Suppressor macrophage (primary cell): ENCODE measurements around the gene CACNA1I.
A peak's percentile ranks its signal among the peaks of the same experiment; 100 is the strongest.
"Not testable (repeated sequence)": the region's sequence is repeated elsewhere in the genome, so short reads cannot be mapped to it uniquely, and the experiment has no call there.

Source experiments
- DNase-seq, 4 experiments: peaks; one replicate each; pipeline ENCODE4 v3.0.0-alpha.2; 2020 to 2022
- total RNA-seq, 17 experiments: gene quantifications; one replicate each; lab custom pipeline; 2026; ENCODE audit warnings: mixed read lengths in 6 of 17, inconsistent platforms in 3 of 17; lab: John Stamatoyannopoulos, UW

The CACNA1I gene
- total RNA-seq = 0 to 4.0 (median 0.04) reads per million in 17 experiments

DNA sequence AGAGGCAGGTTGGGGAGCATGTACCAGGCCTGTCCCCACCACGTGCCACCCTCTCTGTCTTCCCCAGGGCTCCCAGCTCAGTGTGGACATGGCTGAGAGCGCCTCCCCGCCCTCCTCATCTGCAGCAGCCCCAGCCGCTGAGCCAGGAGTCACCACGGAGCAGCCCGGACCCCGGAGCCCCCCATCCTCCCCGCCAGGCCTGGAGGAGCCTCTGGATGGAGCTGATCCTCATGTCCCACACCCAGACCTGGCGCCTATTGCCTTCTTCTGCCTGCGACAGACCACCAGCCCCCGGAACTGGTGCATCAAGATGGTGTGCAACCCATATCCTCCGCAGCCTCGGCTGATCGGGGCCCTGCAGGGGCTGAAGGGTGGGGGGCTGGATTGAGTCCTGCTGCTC is at the start of gene CACNA1I:
Gene CACNA1I (plus strand): TSS at position 89 of the 400 bp plus-strand sequence. CDS start 0 bp downstream, at position 89.
- DNase-seq = no peak

DNA sequence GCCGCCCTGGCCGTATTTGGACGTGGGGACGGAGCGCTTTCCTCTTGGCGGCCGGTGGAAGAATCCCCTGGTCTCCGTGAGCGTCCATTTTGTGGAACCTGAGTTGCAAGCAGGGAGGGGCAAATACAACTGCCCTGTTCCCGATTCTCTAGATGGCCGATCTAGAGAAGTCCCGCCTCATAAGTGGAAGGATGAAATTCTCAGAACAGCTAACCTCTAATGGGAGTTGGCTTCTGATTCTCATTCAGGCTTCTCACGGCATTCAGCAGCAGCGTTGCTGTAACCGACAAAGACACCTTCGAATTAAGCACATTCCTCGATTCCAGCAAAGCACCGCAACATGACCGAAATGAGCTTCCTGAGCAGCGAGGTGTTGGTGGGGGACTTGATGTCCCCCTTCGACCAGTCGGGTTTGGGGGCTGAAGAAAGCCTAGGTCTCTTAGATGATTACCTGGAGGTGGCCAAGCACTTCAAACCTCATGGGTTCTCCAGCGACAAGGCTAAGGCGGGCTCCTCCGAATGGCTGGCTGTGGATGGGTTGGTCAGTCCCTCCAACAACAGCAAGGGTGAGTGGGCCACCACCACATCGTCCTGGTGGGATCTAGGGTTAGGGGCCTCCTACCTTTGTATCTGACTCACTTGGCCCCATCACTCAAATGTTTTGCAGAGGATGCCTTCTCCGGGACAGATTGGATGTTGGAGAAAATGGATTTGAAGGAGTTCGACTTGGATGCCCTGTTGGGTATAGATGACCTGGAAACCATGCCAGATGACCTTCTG is 49.3 kb upstream of the CACNA1I start:
- peak in 2 of 4 experiments; percentile 89 for DNase-seq

DNA sequence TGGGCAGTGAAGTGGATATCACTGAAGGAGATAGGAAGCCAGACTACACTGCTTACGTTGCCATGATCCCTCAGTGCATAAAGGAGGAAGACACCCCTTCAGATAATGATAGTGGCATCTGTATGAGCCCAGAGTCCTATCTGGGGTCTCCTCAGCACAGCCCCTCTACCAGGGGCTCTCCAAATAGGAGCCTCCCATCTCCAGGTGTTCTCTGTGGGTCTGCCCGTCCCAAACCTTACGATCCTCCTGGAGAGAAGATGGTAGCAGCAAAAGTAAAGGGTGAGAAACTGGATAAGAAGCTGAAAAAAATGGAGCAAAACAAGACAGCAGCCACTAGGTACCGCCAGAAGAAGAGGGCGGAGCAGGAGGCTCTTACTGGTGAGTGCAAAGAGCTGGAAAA is 48.5 kb upstream of the CACNA1I start:
- DNase-seq = not testable (repeated sequence)

DNA sequence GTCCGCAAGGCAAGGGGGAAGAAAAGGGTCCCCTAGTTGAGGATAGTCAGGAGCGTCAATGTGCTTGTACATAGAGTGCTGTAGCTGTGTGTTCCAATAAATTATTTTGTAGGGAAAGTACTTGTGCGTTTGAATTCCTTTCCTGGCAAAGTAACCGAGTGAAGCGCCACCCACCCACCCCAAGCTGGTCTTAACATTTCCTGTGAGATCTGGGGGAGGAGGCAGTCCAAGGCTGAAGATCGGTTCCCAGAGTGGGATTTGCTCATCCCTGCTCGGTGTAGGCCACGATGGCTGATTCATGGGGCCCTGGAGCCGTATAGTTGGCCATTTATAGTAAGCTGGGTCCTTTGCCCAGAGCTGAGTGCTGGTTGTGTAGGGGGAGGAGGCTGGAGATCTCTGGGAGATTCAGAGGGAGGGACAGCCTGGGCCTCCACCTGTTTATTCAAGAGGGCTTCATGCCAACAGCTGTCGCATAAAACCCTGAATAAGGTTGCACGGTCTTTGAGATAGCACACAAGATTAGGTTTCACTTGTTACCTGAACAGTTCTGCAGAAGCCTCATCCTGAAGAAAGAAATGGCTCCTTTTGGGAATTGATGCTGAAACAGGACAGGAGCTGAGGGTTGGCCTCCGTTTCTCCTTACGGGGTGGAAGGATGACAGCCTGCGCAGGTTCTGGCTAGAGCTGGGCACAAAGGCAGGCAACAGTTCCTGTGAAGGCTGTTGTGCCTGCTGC is 47.8 kb upstream of the CACNA1I start:
- peak in 3 of 4 experiments; percentile 35 to 45 (median 35) for DNase-seq

DNA sequence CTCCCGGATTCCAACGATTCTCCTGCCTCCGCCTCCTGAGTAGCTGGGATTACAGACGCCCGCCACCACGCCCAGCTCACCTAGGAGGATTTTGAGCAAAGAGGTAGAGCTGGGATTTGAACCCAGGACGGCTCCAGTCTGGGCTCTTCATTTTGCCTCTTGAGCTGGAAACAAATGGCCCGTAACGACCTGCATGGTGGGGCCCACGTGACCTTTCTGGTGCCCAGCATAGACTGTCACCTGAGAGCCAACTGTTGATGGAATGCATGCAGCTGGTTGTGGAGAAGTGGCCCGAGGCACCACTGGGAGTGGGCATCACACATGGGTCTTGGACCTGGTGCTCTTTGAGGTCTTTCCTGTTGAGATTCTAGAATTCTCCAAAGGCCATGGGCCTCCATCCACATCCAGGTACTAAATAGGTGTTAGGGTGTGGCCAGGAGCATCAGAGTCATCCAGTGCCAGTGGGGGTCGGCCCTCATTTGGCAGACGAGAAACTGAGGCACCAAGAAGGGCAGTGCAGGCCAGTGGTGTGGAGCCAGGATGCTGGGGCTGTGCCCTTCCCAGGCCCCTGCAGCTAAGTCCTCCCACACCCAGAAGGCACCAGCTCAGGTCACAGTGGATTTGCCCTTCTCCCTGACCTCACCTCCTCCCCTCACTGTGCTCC is 46.3 kb upstream of the CACNA1I start:
- peak in 1 of 4 experiments; percentile 8 for DNase-seq

DNA sequence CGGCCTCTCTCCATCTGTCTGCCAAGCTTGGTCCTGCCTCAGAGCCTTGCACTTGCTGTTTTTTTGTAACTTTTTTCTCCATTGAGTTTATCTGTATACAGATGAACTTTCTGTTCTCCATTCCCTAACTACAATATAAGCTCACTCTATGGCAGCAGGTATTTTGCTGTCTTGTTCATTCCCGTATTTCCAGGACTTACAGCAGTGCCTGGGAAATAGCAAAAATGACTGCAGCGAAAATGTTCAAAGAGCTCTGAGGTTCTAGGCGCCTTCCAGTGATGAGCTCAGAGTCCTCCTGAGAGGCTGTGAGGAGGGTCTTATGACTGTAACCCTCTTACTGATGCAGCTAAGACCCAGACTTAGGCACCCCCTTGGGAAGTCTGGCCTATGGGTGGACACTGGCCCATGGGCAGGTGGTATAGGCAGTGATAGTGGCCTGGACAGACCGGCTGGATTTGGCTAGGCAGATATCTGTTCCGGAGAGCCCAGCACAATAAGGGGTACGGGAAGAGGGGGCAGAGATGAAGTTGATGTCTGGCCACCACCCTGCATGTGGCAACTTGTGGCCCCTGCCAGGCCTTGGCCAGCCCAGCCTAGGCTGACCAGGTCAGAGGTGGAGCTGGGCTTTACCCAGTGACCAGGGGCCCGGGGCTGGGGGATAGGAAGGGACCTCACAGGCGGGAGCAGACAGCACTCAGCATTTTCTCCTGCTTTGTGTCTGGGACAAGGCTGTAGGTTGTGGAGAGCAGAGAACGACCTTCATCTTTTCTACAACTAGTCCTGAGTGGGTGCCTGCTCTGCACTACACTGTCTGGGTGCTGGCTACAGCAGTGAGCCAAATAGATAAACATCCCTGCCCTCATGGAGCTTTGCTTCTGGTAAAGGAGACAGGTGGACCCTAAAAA is 45.5 kb upstream of the CACNA1I start:
- DNase-seq = no peak

DNA sequence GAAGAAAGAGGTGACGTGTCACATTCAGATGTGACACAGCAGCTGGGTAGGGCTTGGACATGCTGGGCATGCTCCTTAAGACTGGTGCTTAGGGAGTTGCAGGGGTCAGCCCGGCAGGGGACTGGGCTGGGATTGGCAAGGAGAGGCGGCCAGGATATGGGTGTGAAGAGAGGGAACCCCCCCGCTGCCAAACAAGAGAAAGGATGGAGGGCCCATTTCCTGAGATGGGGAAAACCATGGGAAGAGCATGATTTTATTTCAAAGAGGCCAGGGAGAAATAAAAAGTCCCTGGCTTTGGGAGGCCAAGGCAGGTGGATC is 44.9 kb upstream of the CACNA1I start:
- DNase-seq = peak in 1 of 4 experiments; percentile 8

DNA sequence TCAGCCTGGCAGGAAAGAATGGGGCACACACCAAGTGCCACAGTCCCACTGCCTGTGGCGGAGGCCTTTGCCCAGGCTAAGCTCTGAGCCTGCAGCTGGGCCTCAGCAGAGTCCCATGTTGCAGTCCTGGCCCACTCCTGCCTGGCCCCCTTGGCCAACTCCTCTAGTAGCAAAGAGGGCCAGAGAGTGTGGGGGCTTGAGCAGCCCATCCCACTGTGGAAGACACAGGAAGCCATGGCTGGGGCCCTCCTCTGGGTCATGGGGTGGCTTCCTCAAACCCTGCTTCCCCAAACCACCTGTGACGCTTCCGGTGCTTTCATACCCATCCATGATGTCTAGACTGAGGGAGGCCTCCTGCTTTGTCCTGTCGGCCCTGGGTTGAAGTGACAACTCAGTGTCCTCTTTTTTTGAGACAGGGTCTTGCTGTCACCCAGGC is 43.8 kb upstream of the CACNA1I start:
- peak; percentile 33 to 66 (median 58) for DNase-seq

DNA sequence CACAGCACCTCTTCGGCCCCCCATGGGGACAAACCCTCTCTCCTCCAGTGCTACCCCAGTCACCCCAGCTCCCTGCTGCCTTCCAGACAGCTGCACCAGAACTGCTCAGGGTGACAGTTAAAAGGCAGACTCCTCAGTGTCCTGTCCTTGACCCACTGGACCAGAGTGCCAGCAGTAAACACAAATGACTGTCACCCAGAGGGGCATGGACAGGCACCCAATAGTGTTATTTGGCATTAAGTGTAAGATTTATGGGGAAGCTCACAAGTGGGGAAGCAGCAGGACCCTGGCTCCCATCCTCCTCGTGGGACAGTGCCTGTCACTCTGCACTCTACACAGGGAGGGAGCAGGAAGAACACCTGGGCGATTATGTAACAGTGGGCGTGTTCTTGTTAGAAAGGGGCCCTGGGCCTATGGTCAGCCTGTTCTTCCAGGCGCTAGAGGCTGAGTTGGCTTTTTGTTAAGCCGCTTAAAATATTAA is 43.0 kb upstream of the CACNA1I start:
- no peak for DNase-seq

DNA sequence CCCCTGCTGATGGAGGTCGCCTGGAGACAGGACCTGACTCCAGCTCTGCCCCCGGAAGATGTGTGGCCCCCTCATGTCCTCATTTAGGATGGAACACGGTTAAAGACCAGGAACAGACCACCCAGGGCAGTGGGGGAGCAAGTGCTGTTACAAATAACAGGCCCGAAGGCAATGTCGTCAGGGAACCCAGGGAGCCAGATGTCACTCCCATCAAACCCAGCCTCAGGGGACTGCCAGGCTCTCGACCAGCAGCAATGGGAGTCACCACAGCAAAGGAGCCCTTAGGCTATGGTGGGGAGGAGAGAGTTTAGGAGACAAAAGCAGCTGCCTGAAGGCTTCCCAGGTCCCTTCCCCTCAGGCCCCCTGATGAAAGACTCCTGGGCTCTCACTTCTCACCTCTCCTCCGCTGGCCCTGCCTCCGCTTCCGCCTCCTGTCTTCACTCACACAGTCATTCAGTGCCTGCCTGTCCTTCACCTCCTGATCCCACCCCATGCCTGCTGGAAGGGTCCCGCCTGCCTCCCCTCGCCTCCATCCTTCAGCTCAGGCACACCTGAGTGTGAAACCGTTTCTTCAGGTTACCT is 42.4 kb upstream of the CACNA1I start:
- no peak for DNase-seq

DNA sequence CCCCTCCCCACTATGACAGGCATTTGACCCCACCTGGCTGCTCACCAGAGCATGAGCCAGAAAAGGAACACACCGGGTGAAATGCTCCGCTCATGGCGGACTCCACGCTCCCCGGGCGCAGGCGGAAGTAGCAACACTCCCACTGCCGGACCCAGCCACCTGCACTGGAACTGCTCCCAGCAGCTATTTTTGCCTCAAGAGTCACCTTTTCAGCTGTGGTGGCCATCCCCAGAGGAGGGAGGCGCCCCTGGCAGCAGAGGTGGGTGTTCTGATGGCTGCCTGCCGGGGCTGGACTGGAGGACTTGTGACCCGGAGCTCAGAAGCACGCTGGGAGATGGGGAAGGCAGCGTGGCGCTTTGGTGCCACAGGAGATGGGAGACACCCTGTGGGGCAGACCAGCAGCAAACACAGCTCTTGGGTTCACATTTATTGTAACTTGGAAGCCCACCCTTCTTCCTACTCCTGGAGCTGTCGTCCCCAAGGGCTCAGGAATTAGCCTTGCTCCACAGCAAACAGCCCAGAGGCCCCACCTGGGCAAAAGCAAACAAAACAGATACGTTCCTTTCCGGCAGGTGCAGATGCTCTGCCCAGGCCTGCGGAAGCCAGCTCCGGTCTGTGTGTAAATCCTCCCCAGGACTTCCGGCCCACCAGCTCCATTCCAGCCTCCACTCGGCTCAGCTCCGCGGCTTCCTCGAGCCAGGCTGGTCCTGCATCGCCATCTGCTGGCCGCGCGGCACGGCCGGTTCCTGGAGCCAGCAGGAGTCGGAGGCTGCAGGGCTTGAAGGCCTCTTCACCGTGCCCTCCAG is 41.7 kb upstream of the CACNA1I start:
- peak; percentile 93 to 96 (median 95) for DNase-seq

DNA sequence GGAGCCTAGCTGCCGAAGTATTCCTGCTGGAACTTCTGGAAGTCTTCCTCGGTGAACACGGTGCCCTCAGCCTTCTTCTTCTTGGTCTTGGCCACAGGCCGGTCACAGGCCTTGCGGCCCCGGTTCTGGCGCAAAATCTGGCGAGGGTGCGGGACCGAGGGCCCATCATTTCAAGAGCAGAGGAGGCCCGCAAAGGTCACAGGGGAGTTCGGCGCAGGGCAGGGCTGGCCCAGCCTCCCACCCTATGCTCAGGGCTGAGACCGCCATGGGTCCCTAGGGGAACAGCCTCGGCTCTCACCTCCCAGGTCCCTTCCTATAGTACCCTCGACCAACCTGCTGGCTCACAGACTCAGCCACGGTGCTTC is 41.1 kb upstream of the CACNA1I start:
- DNase-seq = no peak

DNA sequence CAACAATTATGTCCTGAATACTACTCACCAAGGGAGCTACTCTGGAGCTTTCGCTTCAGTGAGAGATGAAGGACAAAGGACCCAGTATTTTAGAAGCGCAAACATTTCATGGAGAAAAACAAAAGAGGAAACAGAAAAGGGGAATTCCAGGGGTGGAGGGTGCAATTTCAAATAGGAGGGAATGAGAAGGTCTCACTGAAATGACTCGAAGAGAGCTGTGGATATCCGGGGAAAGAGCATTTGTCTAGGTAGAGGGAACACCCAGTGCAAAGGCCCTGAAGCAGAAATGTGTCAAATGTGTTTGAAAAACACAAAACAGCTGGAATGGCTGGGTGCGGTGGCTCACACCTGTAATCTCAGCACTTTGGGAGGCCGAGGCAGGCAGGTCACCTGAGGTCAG is 40.4 kb upstream of the CACNA1I start:
- peak; percentile 28 to 63 (median 53) for DNase-seq

DNA sequence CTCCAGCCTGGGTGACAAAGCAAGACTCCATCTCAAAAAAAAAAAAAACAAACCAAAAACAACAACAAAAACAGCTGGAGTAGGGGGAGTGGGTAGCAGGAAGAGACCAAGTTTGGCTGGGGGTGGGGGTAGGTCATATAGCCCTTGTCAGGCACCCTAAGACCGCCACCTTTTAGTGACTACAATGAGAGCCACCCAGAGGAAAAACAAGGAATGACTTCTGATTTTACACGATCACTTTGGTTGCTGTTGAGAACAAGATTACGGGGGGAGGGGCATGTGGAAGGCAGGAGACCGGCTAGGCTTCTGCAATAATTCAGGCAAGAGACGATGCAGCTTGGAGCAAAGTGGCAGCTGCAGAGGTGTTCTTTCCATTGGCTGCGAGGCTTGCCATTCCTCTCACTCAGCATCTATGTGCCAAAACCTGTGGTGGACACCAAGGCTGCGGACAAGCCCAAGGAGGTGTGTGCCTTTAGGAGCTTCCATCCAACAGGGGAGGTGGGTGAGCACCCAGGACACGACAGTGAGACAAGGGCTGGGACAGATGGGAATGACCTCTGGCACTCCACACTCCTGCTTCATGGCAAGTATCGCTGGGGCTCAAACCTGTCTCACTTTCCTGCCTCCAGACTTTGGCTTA is 39.7 kb upstream of the CACNA1I start:
- DNase-seq = peak; percentile 49 to 73 (median 62)

DNA sequence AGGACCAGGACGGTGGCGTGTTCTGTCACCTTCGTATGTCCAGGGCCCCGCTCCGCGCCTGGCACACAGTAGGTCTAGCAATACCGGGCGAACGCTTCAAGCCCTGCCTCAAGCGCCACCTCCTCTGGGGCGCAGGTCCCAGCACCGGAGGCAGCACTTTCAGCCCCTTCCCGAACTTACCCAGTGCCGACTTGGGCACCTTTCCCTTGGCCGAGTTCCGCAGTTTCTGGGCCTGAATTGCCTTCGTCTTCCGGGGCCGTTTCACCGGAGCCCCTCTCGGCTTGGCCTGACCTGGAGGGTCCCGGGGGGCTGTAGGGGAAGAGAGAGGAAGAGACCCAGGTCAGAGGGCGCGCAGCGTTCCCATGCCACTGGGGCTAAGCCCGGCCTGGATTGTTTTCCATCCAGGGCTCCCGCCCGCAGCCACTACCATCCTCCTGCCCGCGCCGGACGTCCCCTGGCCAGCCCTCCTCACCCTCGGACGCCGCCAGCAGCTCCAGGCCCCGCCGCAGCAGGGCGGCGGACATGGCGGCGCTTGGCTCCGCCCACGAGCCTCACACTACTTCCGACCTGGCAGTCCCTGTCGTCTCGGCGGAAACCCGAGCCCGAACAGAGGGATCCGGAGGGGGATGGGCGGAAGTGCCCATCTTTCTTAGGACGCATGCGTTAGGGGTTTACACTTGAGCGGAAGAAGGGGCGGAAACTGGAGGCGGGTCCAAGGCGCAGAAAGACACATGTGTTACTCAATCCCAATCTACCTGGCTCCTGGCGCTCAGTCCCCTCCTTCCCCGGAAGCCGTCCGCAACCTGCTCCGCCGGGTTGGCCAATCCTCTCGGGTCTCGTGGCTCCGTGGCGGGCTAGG is 38.1 kb upstream of the CACNA1I start, which contains the start of gene RPS19BP1:
Gene RPS19BP1 (minus strand): TSS at position 534 of the 859 bp plus-strand sequence. CDS start 10 bp downstream, at position 524.
- peak; percentile 97 to 98 (median 98) for DNase-seq

DNA sequence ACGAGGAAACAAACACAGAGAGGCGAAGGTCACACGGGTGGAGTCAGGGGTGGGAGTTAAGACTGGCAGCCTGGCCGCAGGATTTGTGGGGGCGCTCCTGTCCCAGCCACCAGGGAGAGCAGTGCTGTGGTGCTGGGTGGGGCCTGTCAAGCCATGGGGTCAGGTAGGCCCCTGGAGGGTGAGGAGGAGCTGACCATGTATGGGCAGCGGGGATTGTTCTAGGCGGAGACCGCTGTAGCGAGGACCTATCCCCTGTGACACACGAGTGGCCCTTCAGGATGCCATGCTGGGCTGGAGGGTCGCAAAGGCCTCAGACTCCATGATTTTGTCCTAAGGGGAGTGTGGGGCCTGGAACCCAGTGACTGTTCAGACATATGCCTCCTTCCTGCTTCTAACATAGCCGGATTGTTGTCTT is 36.5 kb upstream of the CACNA1I start:
- no peak for DNase-seq

DNA sequence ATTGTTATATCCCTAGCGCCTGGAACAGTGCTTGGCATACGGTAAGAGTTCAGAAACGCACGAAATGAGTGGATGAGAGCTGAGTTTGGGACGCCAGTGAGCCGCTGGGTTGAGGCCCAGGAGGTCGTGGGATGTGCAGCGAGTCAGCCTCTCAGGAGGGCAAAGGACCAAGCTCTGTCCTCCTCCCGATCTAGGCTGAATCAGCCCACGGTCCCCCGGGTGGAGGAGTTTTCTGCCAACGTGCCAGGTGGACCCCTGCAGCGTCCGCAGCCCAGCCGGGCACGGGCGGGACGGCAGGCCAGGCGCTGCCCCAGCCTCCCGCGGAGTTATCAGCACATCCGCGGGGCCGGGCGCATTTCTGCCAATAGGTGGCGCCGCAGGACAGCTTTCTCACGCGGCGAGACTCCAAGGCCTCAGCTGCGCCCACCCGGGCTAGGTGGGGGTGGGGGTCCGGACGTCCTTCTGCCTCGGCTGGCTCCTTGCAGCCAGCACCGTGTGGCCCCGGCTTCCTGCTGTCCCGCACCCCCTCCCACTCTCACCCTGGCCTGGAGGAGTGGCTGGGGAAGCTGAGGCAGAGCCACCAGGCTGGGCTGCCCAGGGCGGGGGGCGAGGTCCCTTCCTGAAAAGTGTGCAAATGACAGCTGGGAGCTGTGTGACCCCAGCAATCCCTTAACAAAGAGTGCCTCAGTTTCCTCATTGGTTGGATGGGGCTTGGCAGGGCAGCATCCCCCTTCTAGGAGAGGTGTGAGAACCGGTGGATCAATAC is 35.8 kb upstream of the CACNA1I start:
- peak; percentile 72 to 89 (median 84) for DNase-seq

DNA sequence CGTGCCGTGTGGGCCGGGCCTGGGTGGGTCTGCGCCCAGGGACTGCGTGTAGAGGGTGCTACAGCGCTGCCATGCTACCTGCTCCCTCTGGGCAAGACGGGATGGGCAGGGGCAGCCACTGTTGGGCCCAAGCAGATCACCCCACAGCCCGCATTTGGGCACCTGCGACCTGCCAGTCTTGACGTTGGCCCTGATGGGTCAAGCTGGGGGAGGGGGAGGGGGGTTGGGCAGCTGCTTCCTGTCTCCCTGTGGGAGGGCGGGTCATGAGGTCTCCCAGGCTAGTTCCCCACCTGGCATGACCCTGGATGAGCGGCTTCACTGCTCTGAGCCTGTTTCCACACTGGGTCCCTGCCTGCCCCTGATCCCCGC is 35.2 kb upstream of the CACNA1I start:
- DNase-seq = no peak
